A549 (cell line): Measurements from ENCODE around the gene CAMK1G. TPM values are rescaled to one million over a fixed set of nuclear protein-coding genes. Genes with fewer than 3 reads are reported as not detected.

Source experiments
- ATAC-seq, 2 experiments: fragments of 200-7000 bp in 1 of 2; fragments of >200 bp in 1 of 2; cut with Nextera tagmentation in 1 of 2; cut with Tn5 transposase in 1 of 2; 3 replicates each; pipeline versions ENCODE4 v1.8.0 to v1.9.1; 2018 to 2020; ENCODE audit warnings: mild to moderate bottlenecking in 1 of 2, moderate library complexity in 1 of 2
- CTCF ChIA-PET: fragments of 300-600 bp; sonication (Branson Sonifier 250); formaldehyde crosslinking; extraction: SDS; loops from one replicate; lab custom pipeline; 2021; ENCODE audit warnings: antibody characterized with exemption, inconsistent platforms; lab: Yijun Ruan, JAX
- POLR2A ChIA-PET: fragments of 350-600 bp; formaldehyde crosslinking; extraction: SDS; loops from one replicate; lab custom pipeline; 2021; ENCODE audit warnings: antibody characterized with exemption, inconsistent platforms; lab: Yijun Ruan, JAX
- DNase-seq, 2 experiments: peaks; one replicate each; pipeline versions ENCODE4 v3.0.0 to v3.0.0-alpha.2; 2011 to 2016; ENCODE audit warnings: low read depth in 1 of 2, low spot score in 1 of 2
- FAIRE-seq: peaks from 2 replicates; lab custom pipeline; 2011; peaks lifted over from hg19 to GRCh38; lab: Jason Lieb, UNC
- H3K27ac ChIP-seq, 2 experiments: fragments of >200 bp; sonication (Bioruptor Twin); formaldehyde crosslinking; 3 replicates each; pipeline ENCODE4 v1.5.1; 2016 to 2017
- H3K4me1 ChIP-seq: fragments of >200 bp; sonication (Bioruptor Twin); formaldehyde crosslinking; 3 replicates; pipeline ENCODE4 v1.6.1; 2016
- H3K4me2 ChIP-seq: fragments of >200 bp; sonication (Bioruptor Twin); formaldehyde crosslinking; 3 replicates; pipeline ENCODE4 v1.6.1; 2016
- H3K4me3 ChIP-seq: fragments of >200 bp; sonication (Bioruptor Twin); formaldehyde crosslinking; 3 replicates; pipeline ENCODE4 v1.5.1; 2016
- H3K9me3 ChIP-seq: fragments of >200 bp; sonication (Bioruptor Twin); formaldehyde crosslinking; 3 replicates; pipeline ENCODE4 v1.6.1; 2016
- BHLHE40 ChIP-seq: IDR thresholded peaks from 2 replicates; pipeline ENCODE4 v1.6.1; 2012; ENCODE audit warnings: low read depth, low read length, inconsistent platforms
- CHD4 ChIP-seq: fragments of 200-600 bp; sonication (generic); IDR thresholded peaks from 2 replicates; pipeline ENCODE4 v1.6.1; 2016; ENCODE audit warnings: antibody characterized with exemption, mild to moderate bottlenecking, borderline replicate concordance
- EHF ChIP-seq: fragments of 250-450 bp; sonication (Bioruptor Pico); IDR thresholded peaks from 2 replicates; pipeline ENCODE4 v1.5.0; 2020; ENCODE audit warnings: mild to moderate bottlenecking
- EHMT2 ChIP-seq: fragments of 200-600 bp; sonication (generic); IDR thresholded peaks from 2 replicates; pipeline ENCODE4 v1.6.1; 2016; ENCODE audit warnings: antibody characterized with exemption, low read depth, mild to moderate bottlenecking, moderate library complexity
- FOXS1 ChIP-seq: fragments of 250-450 bp; sonication (Bioruptor Pico); IDR thresholded peaks from 2 replicates; pipeline ENCODE4 v1.5.0; 2020; ENCODE audit warnings: mild to moderate bottlenecking, moderate library complexity
- GATA3 ChIP-seq: IDR thresholded peaks from 2 replicates; pipeline ENCODE4 v1.6.1; 2012; ENCODE audit warnings: borderline replicate concordance
- KDM1A ChIP-seq: fragments of 200-600 bp; sonication (generic); IDR thresholded peaks from 2 replicates; pipeline ENCODE4 v1.6.1; 2016; ENCODE audit warnings: low read depth, mild to moderate bottlenecking
- MAZ ChIP-seq: fragments of 150-350 bp; IDR thresholded peaks from 2 replicates; pipeline ENCODE4 v1.6.1; 2014; ENCODE audit warnings: antibody characterized with exemption, low read depth, low read length, borderline replicate concordance
- MYC ChIP-seq: IDR thresholded peaks from 2 replicates; pipeline ENCODE4 v1.6.1; 2012; ENCODE audit warnings: mild to moderate bottlenecking, inconsistent platforms, low read length, improper control_type of control experiment, borderline replicate concordance
- NFE2L2 ChIP-seq: fragments of 150-350 bp; conservative IDR thresholded peaks from 2 replicates; pipeline ENCODE4 v1.6.1; 2014; ENCODE audit warnings: low read length
- PHF8 ChIP-seq: fragments of 200-600 bp; sonication (generic); IDR thresholded peaks from 2 replicates; pipeline ENCODE4 v1.6.1; 2016; ENCODE audit warnings: low read depth, mild to moderate bottlenecking, antibody characterized with exemption, moderate library complexity, borderline replicate concordance
- WGBS: methylation state at CpG from one replicate; pipeline ENCODE4 v1.1.6; 2017; ENCODE audit errors: missing lambda C conversion rate; 5-methylcytosine and 5-hydroxymethylcytosine counted together
- polyA plus RNA-seq, 4 experiments: library from polyadenylated mRNA; depleted of rRNA in 3 of 4; stranded (reverse); fragments of >200 nt; fragmentation: RNase III in 1 of 4; extraction: RNeasy Plus Mini Kit Qiagen cat#74134 plus additional on column Dnase treatment in 1 of 4; gene quantifications; 2 replicates in 3 of 4; 3 replicates in 1 of 4; pipeline ENCODE4 v1.2.3, GENCODE V29; 2011 to 2017
- TF ChIP-seq, protein P1 (sequence below): fragments of 250-450 bp; sonication (Bioruptor Pico); IDR thresholded peaks from 2 replicates; pipeline ENCODE4 v1.5.0; 2021; ENCODE audit warnings: mild to moderate bottlenecking, moderate library complexity, borderline replicate concordance
- TF ChIP-seq, protein P2 (sequence below): IDR thresholded peaks from 2 replicates; pipeline ENCODE4 v1.6.1; 2012; ENCODE audit warnings: low read depth, borderline replicate concordance
- TF ChIP-seq, protein P3 (sequence below): fragments of 200-600 bp; sonication (generic); IDR thresholded peaks from 2 replicates; pipeline ENCODE4 v1.6.1; 2016; ENCODE audit warnings: antibody characterized with exemption, mild to moderate bottlenecking, moderate library complexity
- TF ChIP-seq, protein P4 (sequence below): fragments of 450-650 bp; IDR thresholded peaks from 2 replicates; pipeline ENCODE4 v1.6.1; 2014; ENCODE audit warnings: antibody characterized with exemption
- TF ChIP-seq, protein P5 (sequence below): fragments of 250-450 bp; sonication (Bioruptor Pico); IDR thresholded peaks from 2 replicates; pipeline ENCODE4 v1.5.0; 2020; ENCODE audit warnings: low read depth, mild to moderate bottlenecking, moderate library complexity
- TF ChIP-seq, protein P6 (sequence below): fragments of >200 bp; sonication (Bioruptor Twin); formaldehyde crosslinking; IDR thresholded peaks from 3 replicates; pipeline ENCODE4 v1.6.1; 2016

The CAMK1G gene
- polyA plus RNA-seq, 2 of the 4 experiments (the other 2 are of a cell fraction), result 0.03 to 0.08 TPM

DNA sequence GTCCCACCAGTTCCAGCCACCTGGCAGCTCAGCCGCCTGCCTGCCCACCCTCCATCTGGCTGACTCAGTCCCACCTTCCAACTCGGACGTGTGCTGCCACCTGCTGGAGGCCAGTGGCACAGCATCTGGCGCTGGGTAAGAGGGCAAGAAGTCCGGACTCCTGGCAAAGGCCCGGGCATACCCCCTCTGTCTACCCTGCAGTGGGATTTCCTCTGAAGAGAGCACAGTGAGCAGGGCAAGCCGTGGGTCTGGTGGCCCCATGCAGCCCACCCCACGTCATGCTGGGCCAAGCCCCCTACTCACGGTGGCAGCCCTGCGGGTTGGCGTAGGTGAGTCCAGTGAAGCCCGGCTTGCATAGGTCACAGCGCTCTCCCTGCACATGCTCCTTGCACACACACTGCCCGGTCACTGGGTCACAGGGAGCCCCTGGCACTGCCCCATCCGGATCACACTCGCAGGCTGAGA lies 44.2 kb downstream of the CAMK1G start (continued):
- TF ChIP-seq, protein P1, sequence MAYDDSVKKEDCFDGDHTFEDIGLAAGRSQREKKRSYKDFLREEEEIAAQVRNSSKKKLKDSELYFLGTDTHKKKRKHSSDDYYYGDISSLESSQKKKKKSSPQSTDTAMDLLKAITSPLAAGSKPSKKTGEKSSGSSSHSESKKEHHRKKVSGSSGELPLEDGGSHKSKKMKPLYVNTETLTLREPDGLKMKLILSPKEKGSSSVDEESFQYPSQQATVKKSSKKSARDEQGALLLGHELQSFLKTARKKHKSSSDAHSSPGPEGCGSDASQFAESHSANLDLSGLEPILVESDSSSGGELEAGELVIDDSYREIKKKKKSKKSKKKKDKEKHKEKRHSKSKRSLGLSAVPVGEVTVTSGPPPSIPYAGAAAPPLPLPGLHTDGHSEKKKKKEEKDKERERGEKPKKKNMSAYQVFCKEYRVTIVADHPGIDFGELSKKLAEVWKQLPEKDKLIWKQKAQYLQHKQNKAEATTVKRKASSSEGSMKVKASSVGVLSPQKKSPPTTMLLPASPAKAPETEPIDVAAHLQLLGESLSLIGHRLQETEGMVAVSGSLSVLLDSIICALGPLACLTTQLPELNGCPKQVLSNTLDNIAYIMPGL (CRISPR knock-in tag), result no peak
- no peak for TF ChIP-seq EHMT2
- no peak for TF ChIP-seq PHF8
- TF ChIP-seq, protein P2, sequence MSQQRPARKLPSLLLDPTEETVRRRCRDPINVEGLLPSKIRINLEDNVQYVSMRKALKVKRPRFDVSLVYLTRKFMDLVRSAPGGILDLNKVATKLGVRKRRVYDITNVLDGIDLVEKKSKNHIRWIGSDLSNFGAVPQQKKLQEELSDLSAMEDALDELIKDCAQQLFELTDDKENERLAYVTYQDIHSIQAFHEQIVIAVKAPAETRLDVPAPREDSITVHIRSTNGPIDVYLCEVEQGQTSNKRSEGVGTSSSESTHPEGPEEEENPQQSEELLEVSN, result no peak

DNA sequence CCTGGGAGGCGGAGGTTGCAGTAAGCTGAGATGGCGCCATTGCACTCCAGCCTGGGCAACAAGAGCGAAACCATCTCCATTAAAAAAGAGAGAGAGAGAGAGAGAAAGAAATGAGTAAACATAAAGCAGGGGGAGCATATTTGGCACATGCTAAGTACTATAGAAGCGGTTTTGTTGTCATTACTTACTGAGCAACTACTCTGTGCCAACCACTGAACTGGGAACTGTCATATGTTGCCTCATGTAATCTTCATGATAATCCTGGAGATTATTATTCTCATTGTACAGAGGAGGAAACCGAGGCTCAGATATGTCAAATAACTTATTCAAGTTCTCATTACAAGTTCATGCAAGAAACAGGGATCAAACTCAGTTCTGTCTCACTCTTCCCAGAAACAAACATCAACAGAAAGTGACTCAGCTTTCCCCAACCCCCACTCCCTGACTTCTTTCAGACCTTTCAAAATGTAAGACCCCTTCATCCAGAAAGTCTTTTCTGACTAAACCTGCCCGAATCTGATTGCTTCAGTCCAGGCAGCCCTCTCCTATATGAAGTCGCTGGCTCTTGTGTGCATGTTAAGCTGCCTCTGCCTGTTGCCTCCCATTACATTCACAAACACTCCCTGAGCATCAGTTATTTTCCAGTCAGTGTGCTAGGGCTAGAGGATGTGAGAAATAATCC lies 45.2 kb downstream of the CAMK1G start:
- Histone ChIP-seq H3K27ac (no peak overlapping the region), H3K4me1 (no peaks in the 10 kb centered on the region), H3K9me3 (no peaks in the 10 kb centered on the region), H3K4me2 (no peak overlapping the region), H3K4me3 (no peak overlapping the region)
- ATAC-seq (no peak), DNase-seq (no peak), FAIRE-seq (no peak)
- TF ChIP-seq MYC (no peak), GATA3 (no peak), KDM1A (no peak), FOXS1 (CRISPR knock-in tag) (no peak), CHD4 (no peak), BHLHE40 (no peak), EHF (no peak), MAZ (no peak), NFE2L2 (no peak)
- TF ChIP-seq, protein P3, sequence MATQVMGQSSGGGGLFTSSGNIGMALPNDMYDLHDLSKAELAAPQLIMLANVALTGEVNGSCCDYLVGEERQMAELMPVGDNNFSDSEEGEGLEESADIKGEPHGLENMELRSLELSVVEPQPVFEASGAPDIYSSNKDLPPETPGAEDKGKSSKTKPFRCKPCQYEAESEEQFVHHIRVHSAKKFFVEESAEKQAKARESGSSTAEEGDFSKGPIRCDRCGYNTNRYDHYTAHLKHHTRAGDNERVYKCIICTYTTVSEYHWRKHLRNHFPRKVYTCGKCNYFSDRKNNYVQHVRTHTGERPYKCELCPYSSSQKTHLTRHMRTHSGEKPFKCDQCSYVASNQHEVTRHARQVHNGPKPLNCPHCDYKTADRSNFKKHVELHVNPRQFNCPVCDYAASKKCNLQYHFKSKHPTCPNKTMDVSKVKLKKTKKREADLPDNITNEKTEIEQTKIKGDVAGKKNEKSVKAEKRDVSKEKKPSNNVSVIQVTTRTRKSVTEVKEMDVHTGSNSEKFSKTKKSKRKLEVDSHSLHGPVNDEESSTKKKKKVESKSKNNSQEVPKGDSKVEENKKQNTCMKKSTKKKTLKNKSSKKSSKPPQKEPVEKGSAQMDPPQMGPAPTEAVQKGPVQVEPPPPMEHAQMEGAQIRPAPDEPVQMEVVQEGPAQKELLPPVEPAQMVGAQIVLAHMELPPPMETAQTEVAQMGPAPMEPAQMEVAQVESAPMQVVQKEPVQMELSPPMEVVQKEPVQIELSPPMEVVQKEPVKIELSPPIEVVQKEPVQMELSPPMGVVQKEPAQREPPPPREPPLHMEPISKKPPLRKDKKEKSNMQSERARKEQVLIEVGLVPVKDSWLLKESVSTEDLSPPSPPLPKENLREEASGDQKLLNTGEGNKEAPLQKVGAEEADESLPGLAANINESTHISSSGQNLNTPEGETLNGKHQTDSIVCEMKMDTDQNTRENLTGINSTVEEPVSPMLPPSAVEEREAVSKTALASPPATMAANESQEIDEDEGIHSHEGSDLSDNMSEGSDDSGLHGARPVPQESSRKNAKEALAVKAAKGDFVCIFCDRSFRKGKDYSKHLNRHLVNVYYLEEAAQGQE, result no peak
- TF ChIP-seq, protein P4, sequence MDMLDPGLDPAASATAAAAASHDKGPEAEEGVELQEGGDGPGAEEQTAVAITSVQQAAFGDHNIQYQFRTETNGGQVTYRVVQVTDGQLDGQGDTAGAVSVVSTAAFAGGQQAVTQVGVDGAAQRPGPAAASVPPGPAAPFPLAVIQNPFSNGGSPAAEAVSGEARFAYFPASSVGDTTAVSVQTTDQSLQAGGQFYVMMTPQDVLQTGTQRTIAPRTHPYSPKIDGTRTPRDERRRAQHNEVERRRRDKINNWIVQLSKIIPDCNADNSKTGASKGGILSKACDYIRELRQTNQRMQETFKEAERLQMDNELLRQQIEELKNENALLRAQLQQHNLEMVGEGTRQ, result no peak
- TF ChIP-seq, protein P5, sequence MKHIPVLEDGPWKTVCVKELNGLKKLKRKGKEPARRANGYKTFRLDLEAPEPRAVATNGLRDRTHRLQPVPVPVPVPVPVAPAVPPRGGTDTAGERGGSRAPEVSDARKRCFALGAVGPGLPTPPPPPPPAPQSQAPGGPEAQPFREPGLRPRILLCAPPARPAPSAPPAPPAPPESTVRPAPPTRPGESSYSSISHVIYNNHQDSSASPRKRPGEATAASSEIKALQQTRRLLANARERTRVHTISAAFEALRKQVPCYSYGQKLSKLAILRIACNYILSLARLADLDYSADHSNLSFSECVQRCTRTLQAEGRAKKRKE (CRISPR knock-in tag), result no peak
- TF ChIP-seq, protein P6, sequence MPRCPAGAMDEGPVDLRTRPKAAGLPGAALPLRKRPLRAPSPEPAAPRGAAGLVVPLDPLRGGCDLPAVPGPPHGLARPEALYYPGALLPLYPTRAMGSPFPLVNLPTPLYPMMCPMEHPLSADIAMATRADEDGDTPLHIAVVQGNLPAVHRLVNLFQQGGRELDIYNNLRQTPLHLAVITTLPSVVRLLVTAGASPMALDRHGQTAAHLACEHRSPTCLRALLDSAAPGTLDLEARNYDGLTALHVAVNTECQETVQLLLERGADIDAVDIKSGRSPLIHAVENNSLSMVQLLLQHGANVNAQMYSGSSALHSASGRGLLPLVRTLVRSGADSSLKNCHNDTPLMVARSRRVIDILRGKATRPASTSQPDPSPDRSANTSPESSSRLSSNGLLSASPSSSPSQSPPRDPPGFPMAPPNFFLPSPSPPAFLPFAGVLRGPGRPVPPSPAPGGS, result no peak
- CTCF ChIA-PET, result interaction anchor here (1.1 to 4.1 kb wide), 16 partner anchors 9 to 64 kb away, joined by 3 to 37 read pairs (median 8); partner anchors contain the start of gene LAMB3
- POLR2A ChIA-PET, result no interaction called here
- WGBS, result 66% methylated on average over 7 of the region's 7 CpGs
